ENCODE results near the gene ULK4.

The ULK4 gene

DNA sequence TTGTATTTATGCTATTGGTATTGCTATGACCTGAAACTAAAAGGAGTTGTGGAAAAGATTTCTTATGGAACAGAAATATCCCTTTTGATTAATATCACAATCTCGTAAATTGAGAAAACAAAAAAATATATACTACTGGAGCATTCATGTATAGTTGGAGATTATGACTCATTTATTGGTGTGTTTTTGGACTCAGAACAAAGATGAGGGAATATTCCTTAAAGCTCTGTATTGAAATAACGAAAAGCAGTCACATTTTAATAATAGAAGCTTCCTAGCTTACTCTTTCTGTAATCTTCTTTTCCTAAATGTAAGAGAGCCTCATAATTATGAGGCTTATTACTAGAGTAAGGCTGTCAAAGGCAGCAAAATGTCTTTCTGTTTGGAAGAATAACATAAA lies 748.3 kb downstream of the ULK4 start:
- no peak overlapping the region for H3K4me3 ChIP-seq (replicated peaks; ENCODE audit: low read depth, low read length)
- no peak for DNase-seq (ENCODE audit: low read depth)
- no peak for TF ChIP-seq CTCF (IDR thresholded peaks at IDR 0.05; ENCODE audit: low read length, missing control alignments)

- no peak for DNase-seq (ENCODE audit: low read depth)
- no peak overlapping the region for H3K4me3 ChIP-seq (replicated peaks; ENCODE audit: low read depth, low read length)
- TF ChIP-seq CTCF (IDR thresholded peaks at IDR 0.05; ENCODE audit: low read length, missing control alignments), result no peak
These were observed 749.8 kb downstream of the ULK4 start for GRCh38 chr3:41212088-41212487.

DNA sequence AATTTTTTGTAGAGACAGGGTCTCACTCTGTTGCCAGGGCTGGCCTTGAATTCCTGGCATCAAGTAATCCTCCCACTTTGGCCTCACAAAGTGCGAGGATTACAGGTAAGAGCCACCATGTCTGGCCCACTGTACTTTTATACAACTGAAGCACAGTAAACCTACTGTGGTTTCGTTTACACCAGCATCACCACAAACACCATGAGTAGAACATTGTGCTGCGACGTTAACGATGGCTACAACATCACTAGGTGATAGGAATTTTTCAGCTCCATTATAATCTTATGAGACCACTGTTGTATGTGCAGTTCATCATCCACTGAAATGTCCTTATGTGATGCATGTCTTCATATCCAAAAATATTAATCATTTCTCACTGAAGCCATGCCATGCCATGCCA lies 750.9 kb downstream of the ULK4 start:
- TF ChIP-seq CTCF (IDR thresholded peaks at IDR 0.05; ENCODE audit: low read length, missing control alignments), result no peak
- DNase-seq (ENCODE audit: low read depth), result no peak
- H3K4me3 ChIP-seq (replicated peaks; ENCODE audit: low read depth, low read length), result no peak overlapping the region

DNA sequence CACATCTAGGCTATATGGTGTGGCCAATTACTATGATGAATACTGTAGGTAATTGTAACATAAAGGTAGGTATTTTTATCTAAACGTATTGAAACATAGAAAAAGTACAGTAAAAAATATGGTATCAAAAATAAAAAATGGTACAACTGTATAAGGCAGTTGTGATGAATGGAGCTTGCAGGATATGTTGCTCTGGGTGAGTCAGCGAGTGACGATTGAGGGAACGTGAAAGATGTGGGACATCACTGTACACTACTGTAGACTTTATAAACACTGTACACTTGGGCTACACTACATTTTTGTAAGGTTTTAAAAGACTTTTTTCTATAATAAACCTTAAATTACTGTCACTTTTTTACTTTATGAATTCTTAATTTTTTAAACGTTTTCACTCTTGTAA lies 752.3 kb downstream of the ULK4 start:
- no peak overlapping the region for H3K4me3 ChIP-seq (replicated peaks; ENCODE audit: low read depth, low read length)
- no peak for TF ChIP-seq CTCF (IDR thresholded peaks at IDR 0.05; ENCODE audit: low read length, missing control alignments)
- no peak for DNase-seq (ENCODE audit: low read depth)

DNA sequence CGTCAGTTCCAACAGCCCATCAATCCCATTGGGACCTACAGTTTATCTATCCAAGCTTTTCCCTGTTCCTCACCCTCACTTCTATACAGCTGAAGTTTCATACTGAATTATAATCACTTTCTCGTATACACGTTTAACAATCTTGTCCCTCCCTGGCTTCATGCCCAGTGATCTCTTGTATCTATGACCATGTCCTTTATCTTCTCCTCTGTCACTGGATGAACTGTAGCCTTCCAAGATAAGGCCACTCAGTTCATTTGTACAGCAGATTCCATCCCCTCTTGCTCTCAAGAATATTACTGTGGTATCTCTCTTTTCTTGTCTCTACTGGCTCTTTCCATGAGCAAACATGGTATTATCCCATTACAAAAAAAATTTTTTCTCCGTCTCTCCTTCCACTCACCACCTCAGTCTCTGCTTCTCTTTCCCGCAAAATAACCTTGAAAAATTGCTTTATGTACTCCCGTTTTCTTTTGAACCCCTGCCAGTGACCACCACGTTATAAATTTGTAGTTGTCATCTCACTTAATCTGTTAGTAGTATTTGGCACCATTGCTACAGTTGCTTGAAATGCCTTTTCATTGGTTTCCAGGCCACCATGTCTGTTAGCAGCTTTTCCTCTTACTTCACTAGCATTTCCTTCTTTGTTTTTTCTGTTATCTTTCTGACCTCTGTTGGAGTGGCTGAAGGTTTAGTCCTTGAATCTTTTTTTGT lies 753.2 kb downstream of the ULK4 start:
- DNase-seq (ENCODE audit: low read depth), result no peak
- TF ChIP-seq CTCF (IDR thresholded peaks at IDR 0.05; ENCODE audit: low read length, missing control alignments), result no peak
- no peak overlapping the region for H3K4me3 ChIP-seq (replicated peaks; ENCODE audit: low read depth, low read length)

- no peak for TF ChIP-seq CTCF (IDR thresholded peaks at IDR 0.05; ENCODE audit: low read length, missing control alignments)
- no peak overlapping the region for H3K4me3 ChIP-seq (replicated peaks; ENCODE audit: low read depth, low read length)
These were observed 754.5 kb downstream of the ULK4 start for GRCh38 chr3:41207355-41207754.

GRCh38 chr3:41205591-41205990 lies 756.3 kb downstream of the ULK4 start:
- no peak overlapping the region for H3K4me3 ChIP-seq (replicated peaks; ENCODE audit: low read depth, low read length)
- no peak for DNase-seq (ENCODE audit: low read depth)
- no peak for TF ChIP-seq CTCF (IDR thresholded peaks at IDR 0.05; ENCODE audit: low read length, missing control alignments)

More at GRCh38 chr3:41207355-41207754, 754.5 kb downstream of the ULK4 start:
- DNase-seq (ENCODE audit: low read depth), result no peak
